AG20443 (cell line): ENCODE measurements around the gene ARNT2.

Source experiments
- DNase-seq: peaks from one replicate; pipeline ENCODE4 v3.0.0; 2012; ENCODE audit warnings: low spot score, mixed read lengths

Gene ARNT2

DNA sequence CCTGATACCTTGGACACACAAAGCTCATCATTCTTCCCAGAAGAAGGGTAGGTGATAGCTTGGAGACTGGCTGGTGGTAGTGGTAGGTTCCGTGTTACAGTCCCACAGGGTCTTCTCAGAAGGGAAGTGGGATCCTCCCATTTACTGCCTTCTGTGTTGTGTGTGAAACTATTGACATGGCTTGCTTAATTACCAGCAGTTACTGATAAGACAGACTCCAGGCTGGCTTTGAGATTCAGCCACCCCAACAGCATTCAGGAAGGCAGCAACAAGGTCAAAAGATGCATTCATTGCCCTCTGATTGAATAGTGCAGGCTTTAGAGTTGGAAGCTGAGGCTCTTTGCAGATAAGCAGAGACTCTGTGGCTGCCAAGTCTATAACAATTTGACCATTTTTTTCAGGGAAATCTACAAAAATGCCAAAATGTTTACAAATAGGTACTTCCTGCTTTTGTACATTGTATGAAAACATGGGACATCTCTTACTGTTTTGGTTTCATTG, 7.7 kb downstream of the ARNT2 start:
- DNase-seq: no peak

DNA sequence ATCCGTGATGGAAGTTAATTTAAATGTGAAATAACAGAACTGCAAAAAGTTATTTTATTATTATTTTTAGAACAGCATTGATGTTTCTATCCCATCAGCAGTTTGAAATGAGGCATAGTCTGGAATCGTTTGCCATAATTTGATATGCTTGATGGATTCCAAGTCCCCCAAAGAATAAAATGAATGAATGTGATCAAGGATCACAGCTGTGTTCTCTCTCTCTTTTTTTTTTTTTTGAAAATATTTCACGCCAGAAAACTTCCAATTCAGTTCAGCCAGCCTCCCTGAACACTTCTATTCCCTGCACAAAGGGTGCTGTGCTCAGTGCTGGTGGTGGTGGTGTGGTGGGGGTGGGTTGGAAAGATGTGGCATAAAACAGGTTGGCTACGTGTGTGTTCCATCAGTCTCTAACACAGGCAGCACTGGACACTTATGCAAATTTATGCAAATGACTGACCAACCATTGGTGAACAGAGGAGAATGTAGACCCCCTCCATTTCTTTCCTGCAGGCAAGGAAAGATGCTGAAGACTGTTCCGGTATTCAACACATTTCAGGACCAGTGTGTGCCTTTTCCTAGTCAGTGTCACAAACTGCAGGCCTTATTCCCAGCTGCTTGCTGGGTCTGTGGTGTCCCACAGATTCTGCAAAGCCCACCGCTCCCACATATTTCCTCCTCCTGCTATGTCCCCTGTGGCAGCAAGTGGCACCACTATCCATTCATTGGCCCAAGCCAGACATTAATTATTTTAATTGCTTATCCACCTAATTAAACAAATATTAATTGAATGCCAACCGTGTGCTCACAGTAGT, 10.6 kb downstream of the ARNT2 start:
- no peak for DNase-seq

DNA sequence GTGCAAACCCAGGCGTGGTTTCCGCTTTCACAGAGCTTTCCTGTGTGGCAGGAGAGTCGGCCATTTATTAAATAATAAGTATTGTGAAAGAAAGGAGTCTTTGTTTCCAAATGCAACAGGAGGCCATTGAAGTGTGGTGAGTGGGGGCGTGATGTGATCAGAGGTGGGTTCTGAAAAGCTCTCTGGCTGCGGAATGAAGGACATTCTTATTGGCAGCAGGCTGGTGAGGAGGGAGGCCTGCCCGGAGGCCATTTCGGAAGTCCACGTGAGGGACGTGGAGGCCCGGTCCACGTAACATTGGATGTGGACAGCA, 11.1 kb downstream of the ARNT2 start:
- DNase-seq: no peak

DNA sequence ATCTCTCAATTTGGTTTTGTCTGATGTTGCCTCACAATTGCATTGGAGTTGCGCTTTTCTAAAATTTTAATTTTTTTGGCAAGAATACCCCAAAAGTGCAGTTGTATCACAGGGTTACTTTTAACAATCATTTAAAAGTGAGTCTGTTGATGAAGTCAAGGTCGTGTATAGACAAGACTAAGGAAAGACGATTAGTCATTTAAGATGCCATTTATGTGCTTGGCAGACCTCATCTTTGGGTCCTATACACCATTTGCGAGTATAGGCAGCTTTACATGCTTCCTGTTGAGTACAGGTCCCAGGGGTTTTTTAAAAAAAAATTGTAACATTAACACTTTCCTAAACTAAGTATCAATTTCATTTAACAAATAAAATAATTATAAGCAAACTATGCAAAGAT, 12.5 kb downstream of the ARNT2 start:
- no peak for DNase-seq

DNA sequence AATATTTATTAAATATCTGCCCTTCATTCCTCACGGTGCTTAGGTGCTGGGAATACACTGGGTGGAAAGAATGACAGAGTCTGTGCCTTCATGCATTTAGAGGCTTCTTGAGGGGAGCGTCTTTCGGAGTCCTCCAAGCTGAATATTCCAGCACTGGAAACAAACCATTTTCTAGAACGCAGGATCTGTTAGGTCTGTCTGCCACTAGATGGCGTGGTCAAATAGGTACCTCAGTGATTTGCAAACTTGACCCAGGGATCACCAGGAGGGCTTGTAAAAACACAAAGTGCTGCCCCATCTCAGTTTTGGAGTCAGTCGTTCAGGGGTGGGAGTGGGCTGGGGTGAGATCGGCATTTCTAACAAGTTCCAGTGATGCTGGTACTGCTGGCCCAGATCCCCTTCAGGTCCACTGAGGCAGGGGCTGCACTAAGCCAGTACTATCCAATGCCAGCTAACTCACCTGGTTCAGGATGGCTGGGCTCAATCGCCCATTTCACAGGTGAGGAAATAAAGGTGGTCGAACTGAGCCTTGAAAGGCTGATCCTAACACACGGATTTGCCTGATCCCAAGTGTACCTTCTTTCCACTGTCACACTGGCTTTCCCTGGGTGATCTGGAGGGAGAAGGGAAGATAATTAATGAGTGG, 14.8 kb downstream of the ARNT2 start:
- peak; percentile 67 for DNase-seq

GRCh38 chr15:80419546-80419945, 15.4 kb downstream of the ARNT2 start:
- DNase-seq: no peak

DNA sequence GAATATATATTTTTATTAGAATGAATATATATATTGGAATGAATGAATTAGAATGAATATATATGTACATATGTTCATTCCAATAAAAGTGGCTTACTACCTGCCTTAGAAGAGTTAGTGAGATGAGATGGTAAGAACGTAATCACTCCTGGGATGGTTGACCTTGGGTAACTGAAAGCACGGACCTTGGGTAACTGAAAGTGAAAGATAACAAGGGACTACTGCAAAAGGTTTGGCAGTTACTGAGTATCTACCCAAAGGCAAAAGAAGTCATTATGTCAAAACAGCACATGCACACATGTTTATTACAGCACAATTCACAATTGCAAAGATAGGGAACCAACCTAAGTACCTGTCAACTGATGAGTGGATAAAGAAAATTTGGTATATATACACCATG, 16.5 kb downstream of the ARNT2 start:
- DNase-seq: no peak

DNA sequence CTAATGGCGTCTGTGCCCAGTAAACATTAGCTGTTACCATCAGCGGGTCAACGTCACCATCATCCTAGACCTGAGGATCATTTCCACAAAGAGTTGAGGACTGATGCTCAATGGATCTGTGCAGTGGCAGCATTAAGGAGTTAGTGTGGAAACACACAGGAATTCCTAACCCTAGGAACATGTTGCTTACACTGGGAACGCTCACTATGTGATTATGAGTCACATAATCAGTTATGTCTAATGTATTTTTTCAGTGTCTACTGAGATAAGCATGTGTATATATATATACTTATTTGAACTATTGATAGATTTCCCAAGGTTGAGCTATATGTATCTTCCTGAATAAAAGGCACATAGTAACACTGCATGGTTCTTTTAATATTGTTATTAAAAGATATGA, 19.0 kb downstream of the ARNT2 start:
- DNase-seq: no peak

DNA sequence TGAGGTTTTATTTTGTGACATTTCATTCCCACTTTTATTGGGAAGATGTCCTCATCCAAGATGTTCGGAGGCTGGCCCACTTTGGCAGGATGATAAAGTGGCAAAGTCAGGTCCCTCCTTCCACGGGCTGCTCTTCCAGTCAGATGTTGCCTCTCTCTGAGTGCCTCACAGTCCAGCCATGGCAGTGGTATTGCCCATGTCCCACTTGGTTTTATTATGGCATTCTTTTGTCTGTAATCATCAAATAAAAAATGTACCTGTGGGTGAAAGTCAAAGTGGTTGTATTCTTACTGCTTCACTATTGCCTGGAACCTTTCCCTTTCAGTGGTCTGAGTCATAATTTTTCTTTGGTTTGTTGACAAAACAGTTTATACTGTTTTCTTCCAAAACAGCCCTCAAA, 20.2 kb downstream of the ARNT2 start:
- no peak for DNase-seq

- DNase-seq: no peak
Observed at GRCh38 chr15:80426316-80426715, 22.1 kb downstream of the ARNT2 start.

- DNase-seq: no peak
Observed at GRCh38 chr15:80429964-80430363, 25.8 kb downstream of the ARNT2 start.

- no peak for DNase-seq
Observed at GRCh38 chr15:80431635-80432344, 27.6 kb downstream of the ARNT2 start.

DNA sequence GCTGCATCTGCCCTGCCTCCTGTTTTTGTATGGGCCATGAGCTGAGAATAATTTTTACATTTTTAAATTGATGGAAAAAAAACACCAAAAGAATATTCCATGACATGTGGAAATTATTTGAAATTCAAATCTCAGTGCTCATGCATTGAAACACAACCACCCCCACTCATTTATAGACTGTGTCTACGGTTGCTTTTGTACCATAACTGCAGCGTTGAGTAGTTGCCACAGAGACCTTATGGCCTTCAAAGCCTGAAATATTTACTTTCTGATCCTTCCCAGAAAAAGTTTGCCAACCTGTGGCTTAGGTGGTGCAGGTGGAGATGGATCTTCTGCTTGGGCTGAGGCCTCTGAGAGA, 28.1 kb downstream of the ARNT2 start:
- no peak for DNase-seq

DNA sequence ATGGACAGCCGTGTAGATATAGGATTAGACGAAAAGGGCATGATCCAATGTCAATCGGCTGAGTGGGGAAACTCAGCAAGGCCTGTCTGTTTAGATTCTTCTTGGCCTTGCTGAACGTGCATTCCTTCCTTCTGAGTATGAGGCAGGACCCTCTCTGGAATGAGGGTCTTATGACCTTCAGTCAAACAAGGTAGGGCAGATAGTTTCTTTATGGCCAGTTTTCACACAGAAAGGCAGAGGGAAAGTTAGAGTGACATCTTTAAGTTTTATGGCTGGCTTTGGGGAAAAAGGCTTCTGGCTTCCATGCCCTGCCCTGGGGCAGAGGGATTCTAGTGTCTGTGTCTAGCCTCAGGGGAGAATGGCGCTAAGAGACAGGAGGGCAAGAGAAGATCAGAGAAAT, 29.7 kb downstream of the ARNT2 start:
- DNase-seq: no peak

DNA sequence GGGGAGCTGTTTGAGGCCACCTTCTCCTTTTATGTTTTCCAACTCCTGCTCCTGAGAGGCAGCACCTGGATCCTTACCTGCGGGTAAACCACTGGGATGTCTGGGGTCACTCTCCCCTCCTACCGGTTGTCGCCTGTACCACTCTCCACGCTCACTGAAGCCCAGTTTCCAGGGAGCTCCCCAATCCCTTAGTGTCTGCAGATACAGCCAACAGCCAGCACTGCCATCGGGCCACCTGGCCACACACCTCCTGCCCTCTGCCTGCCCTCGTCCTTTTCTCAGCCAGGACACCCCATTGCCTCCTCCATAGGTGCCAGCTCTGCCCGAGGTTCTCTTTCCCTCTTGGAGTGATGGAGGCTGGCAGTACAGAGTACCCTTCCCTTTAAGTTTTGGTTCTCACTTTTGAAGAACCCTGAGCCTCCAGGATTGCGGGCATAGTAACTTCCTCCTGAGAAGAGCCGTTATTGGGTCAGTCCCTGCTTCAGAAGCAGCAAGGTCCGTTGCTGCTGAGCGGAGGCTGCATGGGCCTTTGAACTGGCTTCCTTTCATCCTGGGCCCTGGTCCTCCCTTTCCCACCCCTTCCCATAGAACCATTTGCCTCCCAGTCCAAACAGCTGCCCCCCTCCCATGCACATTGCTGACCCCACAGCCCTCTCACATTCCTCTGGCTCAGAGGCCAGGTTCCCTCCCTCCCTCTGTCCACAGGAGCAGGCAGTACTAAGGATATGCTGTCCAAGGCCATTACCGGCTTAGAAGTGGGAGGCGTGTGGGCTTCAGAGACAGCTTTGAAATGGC, 30.9 kb downstream of the ARNT2 start:
- DNase-seq: no peak

DNA sequence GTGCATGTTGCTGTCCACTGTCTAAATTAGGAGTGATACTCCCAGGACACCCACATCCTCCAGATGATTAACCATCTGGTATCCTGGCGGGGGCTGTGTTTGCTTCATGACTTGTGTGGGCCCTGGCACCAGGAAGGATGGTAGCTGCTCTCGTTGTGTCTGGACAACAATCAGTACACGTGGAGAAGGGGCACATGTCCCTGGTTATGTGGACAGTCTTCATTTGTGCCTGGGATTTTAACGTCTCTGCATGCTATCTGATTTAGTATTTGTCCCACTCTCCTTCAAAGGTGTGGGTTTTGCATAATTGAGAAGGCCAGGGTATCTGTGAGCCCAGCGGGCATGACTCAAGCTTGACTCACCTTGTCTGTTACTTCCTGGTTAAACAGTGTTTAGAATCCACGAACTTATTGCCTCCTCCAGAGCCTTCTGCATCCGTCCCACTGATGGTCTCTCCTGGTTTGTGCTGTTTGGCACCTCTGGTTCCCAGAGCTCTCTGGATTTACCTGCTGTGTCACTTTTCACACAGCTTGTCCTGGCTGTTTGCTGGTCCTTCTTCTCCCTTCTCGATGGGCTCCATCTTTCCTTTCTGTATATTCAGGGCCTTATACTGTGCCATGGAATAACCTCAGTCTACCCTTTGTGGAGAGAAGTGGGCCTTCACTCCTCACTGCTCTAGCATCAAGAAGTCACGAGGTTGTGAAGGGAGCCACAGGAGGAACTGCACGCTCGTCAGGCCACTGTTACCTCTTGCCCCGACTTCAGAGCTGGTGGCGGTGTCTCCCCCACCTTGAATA, 32.5 kb downstream of the ARNT2 start:
- peak; percentile 34 for DNase-seq

- DNase-seq: no peak
Observed at GRCh38 chr15:80437334-80437891, 33.2 kb downstream of the ARNT2 start.

DNA sequence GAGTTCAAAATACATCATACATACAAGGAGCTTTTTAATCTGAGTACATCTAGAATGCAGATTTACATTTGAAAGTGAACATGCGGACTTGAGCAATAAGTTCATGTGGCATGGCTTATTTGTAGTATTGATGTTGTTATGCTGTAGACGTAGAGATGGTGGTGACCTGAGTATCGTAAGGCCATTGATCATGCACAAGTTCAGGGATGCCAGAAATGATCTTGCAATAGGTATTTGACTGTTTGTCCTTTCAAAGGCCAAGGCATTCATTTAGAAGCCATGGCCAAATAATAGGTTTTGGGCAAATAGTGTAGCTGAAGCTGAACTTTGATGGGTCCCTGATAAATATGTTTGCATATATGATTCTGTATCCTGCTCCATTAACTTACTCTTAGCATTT, 35.0 kb downstream of the ARNT2 start:
- DNase-seq: no peak

DNA sequence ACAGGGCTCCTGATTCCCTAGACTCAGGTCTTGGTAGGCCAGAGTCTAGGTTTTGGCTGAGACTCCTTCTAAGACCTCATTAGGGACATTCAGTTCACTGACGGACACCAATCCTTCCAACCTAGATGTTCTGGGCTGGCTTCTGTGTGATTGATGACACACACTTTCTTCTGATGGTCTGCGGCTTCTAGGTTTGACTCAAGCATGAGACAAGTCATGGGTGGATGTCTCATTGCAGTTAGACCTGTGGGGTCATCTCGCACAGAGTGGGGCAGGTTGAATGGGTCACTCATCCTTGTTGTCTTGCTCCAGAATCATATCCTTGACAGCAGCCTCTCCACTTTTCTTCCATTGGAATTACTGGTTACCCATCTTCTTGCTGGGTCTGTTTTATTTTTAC, 35.8 kb downstream of the ARNT2 start:
- DNase-seq: no peak

GRCh38 chr15:80441041-80441440, 36.9 kb downstream of the ARNT2 start:
- DNase-seq: no peak

- DNase-seq: no peak
Observed at GRCh38 chr15:80441714-80442113, 37.5 kb downstream of the ARNT2 start.
